ENCODE measurements around the gene DENND2D. TPM values are rescaled to one million over a fixed set of nuclear protein-coding genes. Genes with fewer than 3 reads are reported as not detected.

The DENND2D gene
- total RNA-seq, 2 donors from 2014 or later: 62.4 to 126 TPM

DNA sequence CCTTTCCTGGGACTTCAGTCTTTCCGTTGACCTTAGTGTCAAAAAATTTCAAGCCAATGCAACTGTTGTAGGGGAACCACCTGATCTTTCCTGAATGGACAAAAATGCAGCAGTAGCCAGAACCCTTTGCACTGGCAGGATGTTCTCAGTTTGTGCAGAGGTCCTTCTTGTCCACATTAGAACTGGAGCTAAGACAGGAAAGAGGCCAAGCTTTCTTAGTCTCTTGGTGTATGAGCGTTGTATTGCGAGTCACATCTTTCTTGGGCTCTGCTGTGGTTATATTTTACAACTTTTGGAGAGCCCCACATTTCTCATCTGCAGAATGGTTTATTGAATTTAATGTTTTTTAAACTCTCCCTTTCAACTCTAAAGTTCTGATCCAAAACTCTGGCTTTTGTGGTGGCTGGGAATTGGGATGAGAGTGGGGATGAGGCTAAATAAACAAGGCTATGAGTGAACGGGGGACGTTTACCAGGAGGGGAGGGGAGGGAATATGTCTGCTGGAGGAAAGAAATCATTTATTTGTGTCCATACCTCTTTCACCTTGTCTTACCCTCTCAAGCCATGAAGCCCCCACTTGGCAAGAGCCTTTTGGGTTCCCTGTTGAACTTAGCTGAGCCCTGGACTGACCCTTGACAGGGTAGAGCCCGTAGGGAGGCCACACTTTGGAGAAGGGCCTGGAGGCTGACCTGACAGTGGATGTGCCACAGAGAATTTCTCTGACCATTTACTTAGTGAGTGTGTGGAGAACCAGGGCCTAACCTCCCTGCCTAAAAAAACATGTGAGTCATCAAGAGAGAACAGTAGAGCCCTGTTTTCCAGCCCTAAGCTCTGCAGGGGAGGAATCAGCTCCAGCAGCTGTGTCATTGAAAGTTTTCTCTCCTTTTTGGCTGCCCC, 27.7 kb upstream of the DENND2D start:
- Mint-ChIP-seq H3K36me3 (ENCODE audit: low read depth) (no peaks in the 10 kb centered on the region), H3K4me3 (no peak overlapping the region), H3K27me3 (no peaks in the 10 kb centered on the region), H3K4me1 (peaks cover 51% of the 10 kb centered on the region), H3K27ac (peak overlapping the region; percentile 90)
- ATAC-seq: no peak
- no peaks in the 10 kb centered on the region for H3K9me3 ChIP-seq (ENCODE audit: control insufficient read depth, low read length, poor library complexity, severe bottlenecking)
- no peak for DNase-seq

- Mint-ChIP-seq H3K27ac (peak within 1 kb of the TSS; percentile 90), H3K36me3 (ENCODE audit: low read depth) (no peaks in the 10 kb centered on the region), H3K4me1 (peaks cover 58% of the 10 kb centered on the region), H3K4me3 (peak within 1 kb of the TSS; percentile 19), H3K27me3 (no peaks in the 10 kb centered on the region)
- no peaks in the 10 kb centered on the region for H3K9me3 ChIP-seq (ENCODE audit: control insufficient read depth, low read length, poor library complexity, severe bottlenecking)
- ATAC-seq (no peak), DNase-seq (no peak)
Measured at GRCh38 chr1:111227434-111227833, 27.0 kb upstream of the DENND2D start, which contains the start of gene CHI3L2. CHI3L2 (plus strand) TSS chr1:111227713; CDS start chr1:111227730, 17 bp downstream.

GRCh38 chr1:111225717-111226400, 25.4 kb upstream of the DENND2D start:
- H3K4me3 Mint-ChIP-seq: peak overlapping the region; percentile 83
- DNase-seq: no peak
- no peaks in the 10 kb centered on the region for H3K9me3 ChIP-seq (ENCODE audit: control insufficient read depth, low read length, poor library complexity, severe bottlenecking)
- H3K36me3 Mint-ChIP-seq (ENCODE audit: low read depth): no peaks in the 10 kb centered on the region
- H3K27ac Mint-ChIP-seq: peak overlapping the region; percentile 90
- ATAC-seq: peak; percentile 53
- no peaks in the 10 kb centered on the region for H3K27me3 Mint-ChIP-seq
- peaks cover 67% of the 10 kb centered on the region for H3K4me1 Mint-ChIP-seq

DNA sequence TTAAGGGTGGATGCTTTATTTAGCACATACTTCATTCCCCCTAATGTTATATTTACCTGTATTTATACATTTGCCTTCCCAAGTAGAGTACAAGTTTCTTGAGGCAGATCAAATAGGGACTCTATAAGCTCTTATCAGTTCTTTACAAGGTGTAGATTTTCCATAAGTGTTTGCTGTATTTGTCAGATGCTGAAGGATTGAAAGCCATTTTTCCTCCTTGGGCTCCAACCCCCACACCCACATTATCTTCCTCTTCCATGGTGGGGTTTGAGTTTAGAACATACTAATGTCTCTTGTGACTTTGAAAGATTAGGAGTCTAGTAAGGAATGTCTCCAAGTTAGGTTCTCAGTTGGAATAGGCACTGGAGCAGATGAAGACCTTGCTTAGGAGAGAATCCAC, 24.6 kb upstream of the DENND2D start:
- peak overlapping the region; percentile 90 for H3K27ac Mint-ChIP-seq
- no peak for DNase-seq
- peaks cover 70% of the 10 kb centered on the region for H3K4me1 Mint-ChIP-seq
- H3K36me3 Mint-ChIP-seq (ENCODE audit: low read depth): no peaks in the 10 kb centered on the region
- H3K9me3 ChIP-seq (ENCODE audit: control insufficient read depth, low read length, poor library complexity, severe bottlenecking): no peaks in the 10 kb centered on the region
- no peaks in the 10 kb centered on the region for H3K27me3 Mint-ChIP-seq
- peak overlapping the region; percentile 83 for H3K4me3 Mint-ChIP-seq
- ATAC-seq: no peak

- H3K27me3 Mint-ChIP-seq: no peaks in the 10 kb centered on the region
- no peak for DNase-seq
Measured at GRCh38 chr1:111223126-111223685, 22.8 kb upstream of the DENND2D start.

DNA sequence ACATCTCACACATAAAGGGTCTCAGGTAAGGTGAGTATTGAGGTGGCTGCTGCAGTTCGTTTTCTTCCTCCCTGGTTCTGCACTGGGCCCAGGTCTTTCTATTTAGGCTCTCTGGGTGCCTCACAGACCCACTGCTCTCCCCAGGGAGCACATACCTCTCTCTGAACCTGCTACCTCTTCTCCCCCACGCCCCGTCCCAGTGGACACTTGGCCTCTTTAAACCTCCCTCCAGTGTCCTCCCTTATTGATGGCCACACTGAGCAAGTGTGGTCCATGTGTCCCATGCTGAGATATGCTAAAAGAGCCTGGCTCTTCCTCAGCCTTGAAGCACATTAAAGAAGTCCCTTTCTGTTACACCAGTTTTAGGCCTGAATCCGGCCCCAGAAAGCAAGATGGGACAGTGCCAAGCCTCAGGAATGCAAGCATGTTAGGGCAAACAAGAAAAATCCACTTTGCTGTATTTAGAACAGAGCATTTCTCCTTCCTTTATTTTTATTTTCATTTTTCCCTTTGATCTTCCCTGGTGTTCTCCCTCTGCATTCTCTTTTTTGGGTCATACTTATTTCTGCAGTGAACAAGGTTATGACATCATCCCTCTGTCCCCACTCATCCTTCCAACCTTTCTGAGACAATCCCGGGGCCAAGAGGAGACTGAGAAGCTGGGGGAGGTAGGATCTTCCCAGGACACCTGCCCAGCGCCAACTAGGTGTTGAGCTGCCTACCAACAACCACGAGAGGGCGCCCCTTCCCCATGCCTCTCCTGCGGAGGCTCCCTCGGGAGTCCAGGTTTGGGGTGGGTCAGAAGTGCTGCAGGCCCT, 22.1 kb upstream of the DENND2D start:
- H3K27me3 Mint-ChIP-seq: no peaks in the 10 kb centered on the region
- H3K36me3 Mint-ChIP-seq (ENCODE audit: low read depth): no peaks in the 10 kb centered on the region
- peak; percentile 57 for ATAC-seq
- H3K4me3 Mint-ChIP-seq: peak overlapping the region; percentile 87
- peak overlapping the region; percentile 89 for H3K27ac Mint-ChIP-seq
- peak; percentile 64 to 67 (median 67) for DNase-seq
- no peaks in the 10 kb centered on the region for H3K9me3 ChIP-seq (ENCODE audit: control insufficient read depth, low read length, poor library complexity, severe bottlenecking)
- H3K4me1 Mint-ChIP-seq: peaks cover 75% of the 10 kb centered on the region

More at GRCh38 chr1:111223126-111223685, 22.8 kb upstream of the DENND2D start:
- Mint-ChIP-seq H3K36me3 (ENCODE audit: low read depth) (no peaks in the 10 kb centered on the region), H3K4me1 (peaks cover 75% of the 10 kb centered on the region), H3K27ac (peak overlapping the region; percentile 89), H3K4me3 (peak overlapping the region; percentile 87)
- ATAC-seq: no peak
- H3K9me3 ChIP-seq (ENCODE audit: control insufficient read depth, low read length, poor library complexity, severe bottlenecking): no peaks in the 10 kb centered on the region

GRCh38 chr1:111221633-111222291, 21.3 kb upstream of the DENND2D start:
- Mint-ChIP-seq H3K27me3 (no peaks in the 10 kb centered on the region), H3K36me3 (ENCODE audit: low read depth) (no peaks in the 10 kb centered on the region), H3K27ac (peak overlapping the region; percentile 89), H3K4me3 (peak overlapping the region; percentile 87), H3K4me1 (peaks cover 75% of the 10 kb centered on the region)
- ATAC-seq (peak; percentile 47), DNase-seq (no peak)
- no peaks in the 10 kb centered on the region for H3K9me3 ChIP-seq (ENCODE audit: control insufficient read depth, low read length, poor library complexity, severe bottlenecking)

DNA sequence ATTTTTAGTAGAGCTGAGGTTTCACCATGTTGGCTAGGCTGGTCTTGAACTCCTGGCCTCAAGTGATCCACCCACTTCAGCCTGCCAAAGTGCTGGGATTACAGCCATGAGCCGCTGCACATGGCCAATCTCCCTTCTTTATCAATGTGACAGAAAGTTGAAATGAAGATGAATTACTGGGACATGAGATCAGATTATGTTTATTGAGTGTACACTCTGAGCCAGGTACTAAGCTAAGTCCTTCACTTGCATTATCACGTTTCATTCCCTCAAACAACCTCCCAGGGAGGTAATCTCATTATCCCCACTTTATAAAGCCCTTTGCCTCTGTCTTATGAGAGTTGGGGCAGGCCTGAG, 20.8 kb upstream of the DENND2D start:
- H3K4me3 Mint-ChIP-seq: peak overlapping the region; percentile 87
- H3K36me3 Mint-ChIP-seq (ENCODE audit: low read depth): no peaks in the 10 kb centered on the region
- ATAC-seq (no peak), DNase-seq (no peak)
- H3K27me3 Mint-ChIP-seq: no peaks in the 10 kb centered on the region
- peaks cover 76% of the 10 kb centered on the region for H3K4me1 Mint-ChIP-seq
- H3K27ac Mint-ChIP-seq: peak overlapping the region; percentile 89
- no peaks in the 10 kb centered on the region for H3K9me3 ChIP-seq (ENCODE audit: control insufficient read depth, low read length, poor library complexity, severe bottlenecking)

GRCh38 chr1:111220302-111220890, 19.9 kb upstream of the DENND2D start:
- H3K36me3 Mint-ChIP-seq (ENCODE audit: low read depth): no peaks in the 10 kb centered on the region
- DNase-seq: no peak

GRCh38 chr1:111219557-111220286, 19.3 kb upstream of the DENND2D start:
- H3K4me1 Mint-ChIP-seq: peaks cover 74% of the 10 kb centered on the region
- peak overlapping the region; percentile 89 for H3K27ac Mint-ChIP-seq
- H3K36me3 Mint-ChIP-seq (ENCODE audit: low read depth): no peaks in the 10 kb centered on the region
- no peak for DNase-seq
- H3K9me3 ChIP-seq (ENCODE audit: control insufficient read depth, low read length, poor library complexity, severe bottlenecking): no peaks in the 10 kb centered on the region
- peak overlapping the region; percentile 76 for H3K4me3 Mint-ChIP-seq
- ATAC-seq: no peak
- H3K27me3 Mint-ChIP-seq: no peaks in the 10 kb centered on the region

More at GRCh38 chr1:111220302-111220890, 19.9 kb upstream of the DENND2D start:
- no peak for ATAC-seq
- peaks cover 73% of the 10 kb centered on the region for H3K4me1 Mint-ChIP-seq
- H3K9me3 ChIP-seq (ENCODE audit: control insufficient read depth, low read length, poor library complexity, severe bottlenecking): no peaks in the 10 kb centered on the region
- peak overlapping the region; percentile 74 for H3K4me3 Mint-ChIP-seq
- no peaks in the 10 kb centered on the region for H3K27me3 Mint-ChIP-seq
- peak overlapping the region; percentile 89 for H3K27ac Mint-ChIP-seq

GRCh38 chr1:111218701-111219556, 18.5 kb upstream of the DENND2D start:
- Mint-ChIP-seq H3K27ac (peak overlapping the region; percentile 89), H3K36me3 (ENCODE audit: low read depth) (no peaks in the 10 kb centered on the region), H3K27me3 (no peaks in the 10 kb centered on the region), H3K4me3 (peak overlapping the region; percentile 76), H3K4me1 (peaks cover 79% of the 10 kb centered on the region)
- ATAC-seq: no peak
- no peaks in the 10 kb centered on the region for H3K9me3 ChIP-seq (ENCODE audit: control insufficient read depth, low read length, poor library complexity, severe bottlenecking)
- DNase-seq: no peak
